ENCODE results near the gene FMN2.

FMN2 gene

GRCh38 chr1:240492832-240493440 lies 401.3 kb downstream of the FMN2 start:
- no peaks in the 10 kb centered on the region for H3K36me3 ChIP-seq (replicated peaks; ENCODE audit: low read depth, low read length)
- no peaks in the 10 kb centered on the region for H3K4me1 ChIP-seq (ENCODE audit: low read length)
- H3K4me2 ChIP-seq (ENCODE audit: low read length) = no peak overlapping the region
- H3K9me3 ChIP-seq (ENCODE audit: insufficient read depth, low read length) = no peaks in the 10 kb centered on the region
- H3K27me3 ChIP-seq (ENCODE audit: low read depth, low read length) = peaks cover 21% of the 10 kb centered on the region
- no peaks in the 10 kb centered on the region for H4K20me1 ChIP-seq (ENCODE audit: insufficient read depth, low read length)
- H3K79me2 ChIP-seq (ENCODE audit: low read length) = no peaks in the 10 kb centered on the region
- no peak for TF ChIP-seq CTCF (IDR thresholded peaks at IDR 0.05; ENCODE audit: low read depth, low read length)
- no peak for TF ChIP-seq EZH2phosphoT487 (IDR thresholded peaks at IDR 0.05; ENCODE audit: low read depth)
- no peak overlapping the region for H3K9ac ChIP-seq (ENCODE audit: low read length)
- H2AFZ ChIP-seq (ENCODE audit: low read depth, low read length) = no peak overlapping the region
- no peak overlapping the region for H3K27ac ChIP-seq (ENCODE audit: low read length)
- H3K4me3 ChIP-seq (ENCODE audit: low read length) = no peak overlapping the region

- TF ChIP-seq CTCF (IDR thresholded peaks at IDR 0.05; ENCODE audit: low read depth, low read length) (no peak), EZH2phosphoT487 (IDR thresholded peaks at IDR 0.05; ENCODE audit: low read depth) (no peak)
- no peak overlapping the region for H2AFZ ChIP-seq (ENCODE audit: low read depth, low read length)
Measured at GRCh38 chr1:240495601-240496000, 403.9 kb downstream of the FMN2 start.

GRCh38 chr1:240496356-240496755 lies 404.7 kb downstream of the FMN2 start:
- no peaks in the 10 kb centered on the region for H3K27me3 ChIP-seq (ENCODE audit: low read depth, low read length)
- H4K20me1 ChIP-seq (ENCODE audit: insufficient read depth, low read length) = no peaks in the 10 kb centered on the region
- no peak overlapping the region for H3K4me2 ChIP-seq (ENCODE audit: low read length)
- no peak overlapping the region for H3K9ac ChIP-seq (ENCODE audit: low read length)
- H3K9me3 ChIP-seq (ENCODE audit: insufficient read depth, low read length) = no peaks in the 10 kb centered on the region
- no peaks in the 10 kb centered on the region for H3K4me1 ChIP-seq (ENCODE audit: low read length)
- H3K79me2 ChIP-seq (ENCODE audit: low read length) = no peaks in the 10 kb centered on the region
- H3K4me3 ChIP-seq (ENCODE audit: low read length) = no peak overlapping the region
- H2AFZ ChIP-seq (ENCODE audit: low read depth, low read length) = no peak overlapping the region
- no peak overlapping the region for H3K27ac ChIP-seq (ENCODE audit: low read length)
- no peak for TF ChIP-seq CTCF (IDR thresholded peaks at IDR 0.05; ENCODE audit: low read depth, low read length)
- no peak for TF ChIP-seq EZH2phosphoT487 (IDR thresholded peaks at IDR 0.05; ENCODE audit: low read depth)
- H3K36me3 ChIP-seq (replicated peaks; ENCODE audit: low read depth, low read length) = no peaks in the 10 kb centered on the region

More at GRCh38 chr1:240495601-240496000, 403.9 kb downstream of the FMN2 start:
- H3K27ac ChIP-seq (ENCODE audit: low read length) = no peak overlapping the region
- no peaks in the 10 kb centered on the region for H3K4me1 ChIP-seq (ENCODE audit: low read length)
- H3K79me2 ChIP-seq (ENCODE audit: low read length) = no peaks in the 10 kb centered on the region
- no peaks in the 10 kb centered on the region for H3K36me3 ChIP-seq (replicated peaks; ENCODE audit: low read depth, low read length)
- H3K9ac ChIP-seq (ENCODE audit: low read length) = no peak overlapping the region
- H3K4me3 ChIP-seq (ENCODE audit: low read length) = no peak overlapping the region
- 0 out of 2 replicates have a peak, but pooled peaks cover 4% of the 10 kb centered on the region for H3K27me3 ChIP-seq (ENCODE audit: low read depth, low read length)
- no peaks in the 10 kb centered on the region for H3K9me3 ChIP-seq (ENCODE audit: insufficient read depth, low read length)
- H4K20me1 ChIP-seq (ENCODE audit: insufficient read depth, low read length) = no peaks in the 10 kb centered on the region
- H3K4me2 ChIP-seq (ENCODE audit: low read length) = no peak overlapping the region

GRCh38 chr1:240496941-240497340 lies 405.3 kb downstream of the FMN2 start:
- H3K4me3 ChIP-seq (ENCODE audit: low read length) = no peak overlapping the region
- no peak overlapping the region for H3K9ac ChIP-seq (ENCODE audit: low read length)
- no peaks in the 10 kb centered on the region for H4K20me1 ChIP-seq (ENCODE audit: insufficient read depth, low read length)
- no peaks in the 10 kb centered on the region for H3K36me3 ChIP-seq (replicated peaks; ENCODE audit: low read depth, low read length)
- H3K9me3 ChIP-seq (ENCODE audit: insufficient read depth, low read length) = no peaks in the 10 kb centered on the region
- H2AFZ ChIP-seq (ENCODE audit: low read depth, low read length) = no peak overlapping the region
- no peak overlapping the region for H3K4me2 ChIP-seq (ENCODE audit: low read length)
- no peaks in the 10 kb centered on the region for H3K27me3 ChIP-seq (ENCODE audit: low read depth, low read length)
- H3K79me2 ChIP-seq (ENCODE audit: low read length) = no peaks in the 10 kb centered on the region
- TF ChIP-seq CTCF (IDR thresholded peaks at IDR 0.05; ENCODE audit: low read depth, low read length) = no peak
- TF ChIP-seq EZH2phosphoT487 (IDR thresholded peaks at IDR 0.05; ENCODE audit: low read depth) = no peak
- H3K4me1 ChIP-seq (ENCODE audit: low read length) = no peaks in the 10 kb centered on the region
- no peak overlapping the region for H3K27ac ChIP-seq (ENCODE audit: low read length)
